B cell (primary cell): Measurements from ENCODE around the gene SETBP1. TPM values are rescaled to one million over a fixed set of nuclear protein-coding genes. Genes with fewer than 3 reads are reported as not detected.

Source experiments
- ATAC-seq: fragments of 200-7000 bp; cut with Tn5 transposase; one replicate; pipeline ENCODE4 v1.10.0; 2021; ENCODE audit warnings: low read depth, mild to moderate bottlenecking, moderate number of reproducible peaks, moderate library complexity
- CTCF ChIA-PET: fragments of 350-600 bp; sonication (Branson Sonifier 250); formaldehyde crosslinking; loops from one replicate; lab custom pipeline; 2021; ENCODE audit warnings: antibody characterized with exemption, inconsistent platforms; lab: Charles Lee
- POLR2A ChIA-PET: fragments of 350-600 bp; sonication (Branson Sonifier 250); formaldehyde crosslinking; loops from one replicate; lab custom pipeline; 2021; ENCODE audit warnings: antibody characterized with exemption; lab: Charles Lee
- DNase-seq: peaks from one replicate; pipeline ENCODE4 v3.0.0; 2013
- H2AFZ ChIP-seq: 2 replicates; pipeline ENCODE4 v1.6.1; 2012; ENCODE audit warnings: mild to moderate bottlenecking, low read depth, low read length; ENCODE audit not compliant: insufficient read depth, poor library complexity, severe bottlenecking
- H3K27ac ChIP-seq, 2 donors: 1 replicate in 1 of 2; 2 replicates in 1 of 2; pipeline ENCODE4 v1.5.1; 2012 to 2013; ENCODE audit warnings: low read length in 2 of 2, mild to moderate bottlenecking in 2 of 2, moderate library complexity in 1 of 2
- H3K27me3 ChIP-seq, 4 experiments: fragments of 200-600 bp in 1 of 4; sonication (generic) in 1 of 4; replicated peaks in 1 of 4; 1 replicate in 2 of 4; 2 replicates in 2 of 4; pipeline versions ENCODE4 v1.6.1 to v1.7.0; 2013 to 2016; ENCODE audit warnings: low read length in 3 of 4, mild to moderate bottlenecking in 2 of 4, mixed read lengths in 1 of 4, moderate library complexity in 1 of 4; ENCODE audit not compliant: insufficient read depth in 4 of 4, control insufficient read depth in 3 of 4; ENCODE audit errors: control extremely low read depth in 1 of 4
- H3K36me3 ChIP-seq, 2 experiments: replicated peaks in 1 of 2; 1 replicate in 1 of 2; 2 replicates in 1 of 2; pipeline versions ENCODE4 v1.6.1 to v1.7.1; 2013; ENCODE audit warnings: low read length in 1 of 2; ENCODE audit not compliant: insufficient read depth in 2 of 2, control insufficient read depth in 1 of 2; ENCODE audit errors: control extremely low read depth in 1 of 2, extremely low read depth in 1 of 2
- H3K4me1 ChIP-seq, 2 donors: fragments of 200-600 bp in 1 of 2; sonication (generic) in 1 of 2; 1 replicate in 1 of 2; 2 replicates in 1 of 2; pipeline versions ENCODE4 v1.5.1 to v1.6.1; 2013 to 2017; ENCODE audit warnings: low read length in 2 of 2; ENCODE audit not compliant: control insufficient read depth in 2 of 2, insufficient read depth in 2 of 2
- H3K4me2 ChIP-seq: replicated peaks from 2 replicates; pipeline ENCODE3; 2012; ENCODE audit warnings: mild to moderate bottlenecking, low read depth, low read length; ENCODE audit not compliant: poor library complexity, severe bottlenecking
- H3K4me3 ChIP-seq, 5 experiments: fragments of 200-600 bp in 1 of 5; sonication (generic) in 1 of 5; 1 replicate in 3 of 5; 2 replicates in 2 of 5; pipeline versions ENCODE4 v1.5.1 to v1.7.0; 2011 to 2016; ENCODE audit warnings: low read length in 4 of 5, mild to moderate bottlenecking in 4 of 5, low read depth in 2 of 5, control low read depth in 1 of 5, moderate library complexity in 1 of 5; ENCODE audit not compliant: insufficient read depth in 1 of 5; ENCODE audit errors: control extremely low read depth in 1 of 5, extremely low read depth in 1 of 5
- H3K79me2 ChIP-seq: fragments of 200-600 bp; sonication (generic); one replicate; pipeline ENCODE4 v1.6.0; 2016; ENCODE audit warnings: low read length; ENCODE audit not compliant: control insufficient read depth, insufficient read depth
- H3K9ac ChIP-seq: fragments of 200-600 bp; sonication (generic); 2 replicates; pipeline ENCODE4 v1.6.1; 2017; ENCODE audit warnings: mild to moderate bottlenecking, low read length, moderate library complexity
- H3K9me3 ChIP-seq, 3 donors: one replicate each; pipeline versions ENCODE4 v1.6.1 to v1.7.1; 2013; ENCODE audit warnings: low read length in 2 of 3; ENCODE audit not compliant: control insufficient read depth in 2 of 3, insufficient read depth in 1 of 3; ENCODE audit errors: control extremely low read depth in 1 of 3
- H4K20me1 ChIP-seq: 2 replicates; pipeline ENCODE4 v1.6.0; 2012; ENCODE audit warnings: mild to moderate bottlenecking, low read length; ENCODE audit not compliant: insufficient read depth, control insufficient read depth, poor library complexity, severe bottlenecking
- H3K27ac Mint-ChIP-seq: one replicate; pipeline ENCODE4 v1.8.0; 2021; ENCODE audit warnings: mixed read lengths
- H3K27me3 Mint-ChIP-seq: one replicate; pipeline ENCODE4 v1.8.0; 2021; ENCODE audit warnings: mixed read lengths
- H3K4me1 Mint-ChIP-seq: one replicate; pipeline ENCODE4 v1.8.0; 2021; ENCODE audit warnings: mixed read lengths
- H3K4me3 Mint-ChIP-seq: one replicate; pipeline ENCODE4 v1.8.0; 2021; ENCODE audit warnings: mixed read lengths
- H3K9me3 Mint-ChIP-seq: one replicate; pipeline ENCODE4 v1.8.0; 2022; ENCODE audit warnings: mixed read lengths; ENCODE audit not compliant: insufficient read depth
- CTCF ChIP-seq: fragments of 200-600 bp; IDR thresholded peaks from one replicate; pipeline ENCODE4 v1.8.0; 2022; ENCODE audit warnings: antibody characterized with exemption, mild to moderate bottlenecking
- EZH2 ChIP-seq: IDR thresholded peaks from 2 replicates; pipeline ENCODE4 v1.6.1; 2012; ENCODE audit warnings: borderline replicate concordance, low read depth, mild to moderate bottlenecking, moderate library complexity, low read length; ENCODE audit not compliant: insufficient read depth, poor library complexity, severe bottlenecking
- WGBS: methylation state at CpG from one replicate; pipeline ENCODE4 v1.1.5; 2013; ENCODE audit warnings: missing lambda C conversion rate; ENCODE audit not compliant: insufficient coverage; 5-methylcytosine and 5-hydroxymethylcytosine counted together
- intact Hi-C: fragments of 100-400 bp; cut with micrococcal nuclease; formaldehyde crosslinking; loops from one replicate; pipeline ENCODE4 v1.10.0; 2022
- polyA plus RNA-seq: library from polyadenylated mRNA; depleted of rRNA; stranded (reverse); fragments of >200 nt; gene quantifications from 2 replicates; pipeline ENCODE4 v1.2.3, GENCODE V29; 2012
- total RNA-seq, 2 donors: library from RNA; stranded (reverse); fragments of 120-200 nt in 1 of 2; gene quantifications; 1 replicate in 1 of 2; 2 replicates in 1 of 2; pipeline versions ENCODE4 v1.2.3 to v1.2.4, GENCODE V29; 2013 to 2022

The SETBP1 gene
- total and polyA plus RNA-seq, 2 donors (not counting 1 experiment from before 2014, with no cell fraction given), result 15.1 to 129 TPM

DNA sequence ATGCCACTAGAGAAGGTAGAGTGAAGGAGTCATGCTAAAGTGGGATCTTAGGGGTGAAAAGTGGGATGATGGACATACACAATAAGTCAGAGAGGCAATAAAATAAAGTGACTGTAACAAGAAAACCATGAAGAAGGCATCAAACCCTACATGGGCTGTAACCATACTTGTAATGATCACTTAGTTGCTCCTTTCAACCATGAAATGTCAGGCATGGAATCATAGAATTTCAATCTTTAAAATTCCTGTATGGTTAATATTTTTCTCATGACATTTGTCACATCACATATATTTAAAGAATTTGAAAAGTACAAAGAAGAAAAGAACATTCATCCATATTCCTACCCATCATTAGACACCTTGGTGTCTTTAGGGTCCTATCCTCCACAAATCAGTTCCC, 20.9 kb upstream of the SETBP1 start:
- POLR2A ChIA-PET, result no interaction called here
- DNase-seq (no peak), ATAC-seq (no peak)
- Histone ChIP-seq H2AFZ (no peak overlapping the region), H3K9ac (no peak overlapping the region), H4K20me1 (no peaks in the 10 kb centered on the region), H3K36me3 (no peaks in the 10 kb centered on the region), H3K27ac (no peak overlapping the region), H3K79me2 (no peaks in the 10 kb centered on the region), H3K4me3 (no peak overlapping the region), H3K4me2 (no peak overlapping the region), H3K9me3 (no peaks in the 10 kb centered on the region), H3K27me3 (no peaks in the 10 kb centered on the region), H3K4me1 (no peaks in the 10 kb centered on the region)
- no peak for TF ChIP-seq EZH2
- TF ChIP-seq CTCF, result no peak
- H3K4me1 Mint-ChIP-seq, result no peaks in the 10 kb centered on the region
- H3K9me3 Mint-ChIP-seq, result no peaks in the 10 kb centered on the region
- H3K27me3 Mint-ChIP-seq, result no peaks in the 10 kb centered on the region
- H3K4me3 Mint-ChIP-seq, result no peak overlapping the region
- CTCF ChIA-PET, result no interaction called here
- H3K27ac Mint-ChIP-seq, result no peak overlapping the region
- intact Hi-C loops, result no loop called here

DNA sequence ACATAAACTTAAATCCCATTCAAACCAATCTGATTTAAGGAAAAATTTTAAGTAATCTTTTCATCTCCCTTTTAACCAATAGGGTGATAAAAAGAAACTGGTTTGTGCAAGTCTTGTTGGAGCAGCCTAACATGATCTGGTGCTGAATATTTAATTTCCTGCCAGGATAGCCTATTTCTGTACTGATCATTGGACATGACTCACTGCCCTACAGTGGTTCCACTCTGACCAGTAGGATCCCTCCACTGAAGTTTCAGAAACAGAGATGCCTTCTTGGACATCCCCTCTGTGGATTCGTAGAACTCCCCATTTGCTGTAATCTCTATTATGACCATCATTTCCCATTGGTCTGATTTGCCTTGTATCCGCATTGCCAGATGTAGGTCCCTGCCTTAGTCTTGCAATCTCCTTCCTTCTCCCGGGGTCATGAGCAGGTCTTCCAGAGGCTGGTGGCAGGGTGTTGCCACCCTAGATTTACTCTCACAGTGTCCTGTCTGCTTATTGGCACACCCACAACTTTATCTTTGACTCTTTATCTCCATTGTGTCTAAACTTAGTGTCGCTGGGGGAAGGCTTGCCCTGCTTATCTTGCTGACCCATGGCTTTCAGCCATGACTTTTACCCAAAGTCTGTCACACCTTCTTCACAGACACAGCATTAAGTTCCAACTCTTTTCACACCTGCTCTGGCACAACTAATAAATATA, 12.3 kb upstream of the SETBP1 start:
- WGBS, result 91% methylated on average over 4 of the region's 4 CpGs
- H3K4me3 Mint-ChIP-seq, result no peak overlapping the region
- no peak overlapping the region for H3K4me2 ChIP-seq
- DNase-seq (no peak), ATAC-seq (no peak)
- H3K27ac ChIP-seq, result no peak overlapping the region
- no peak overlapping the region for H2AFZ ChIP-seq
- H3K27ac Mint-ChIP-seq, result no peak overlapping the region
- CTCF ChIA-PET, result no interaction called here
- no peaks in the 10 kb centered on the region for H4K20me1 ChIP-seq
- peaks cover 8% of the 10 kb centered on the region for H3K9me3 Mint-ChIP-seq
- no peaks in the 10 kb centered on the region for H3K27me3 Mint-ChIP-seq
- intact Hi-C loops, result no loop called here
- no peaks in the 10 kb centered on the region for H3K27me3 ChIP-seq
- no peaks in the 10 kb centered on the region for H3K4me1 ChIP-seq
- H3K9ac ChIP-seq, result no peak overlapping the region
- TF ChIP-seq EZH2 (no peak), CTCF (no peak)
- no peak overlapping the region for H3K4me3 ChIP-seq
- peaks cover 0 to 6% (median 0%) of the 10 kb centered on the region in 3 donors for H3K9me3 ChIP-seq
- H3K4me1 Mint-ChIP-seq, result peaks cover 7% of the 10 kb centered on the region
- no peaks in the 10 kb centered on the region for H3K79me2 ChIP-seq
- no peaks in the 10 kb centered on the region for H3K36me3 ChIP-seq
- POLR2A ChIA-PET, result no interaction called here
